Thymus (tissue), 11 donors: Measurements from ENCODE around the gene JARID2. TPM values are rescaled to one million over a fixed set of nuclear protein-coding genes. Genes with fewer than 3 reads are reported as not detected.

ENCODE experiments used
- DNase-seq, 9 donors: peaks; one replicate each; pipeline ENCODE4 v3.0.0-alpha.2; 2013; ENCODE audit warnings: low spot score in 9 of 9, low read depth in 6 of 9, missing footprints in 1 of 9
- H3K27ac ChIP-seq, 2 donors: one replicate each; pipeline ENCODE4 v1.5.1; 2013; ENCODE audit warnings: control low read depth in 1 of 2, low read depth in 1 of 2, low read length in 1 of 2, mild to moderate bottlenecking in 1 of 2, moderate library complexity in 1 of 2
- H3K27me3 ChIP-seq, 2 donors: one replicate each; pipeline ENCODE4 v1.5.1; 2013; ENCODE audit warnings: low read length in 1 of 2; ENCODE audit not compliant: control insufficient read depth in 2 of 2, insufficient read depth in 1 of 2
- H3K36me3 ChIP-seq, 2 donors: one replicate each; pipeline ENCODE4 v1.5.1; 2013; ENCODE audit warnings: low read length in 1 of 2, mild to moderate bottlenecking in 1 of 2, moderate library complexity in 1 of 2; ENCODE audit not compliant: control insufficient read depth in 2 of 2, insufficient read depth in 2 of 2
- H3K4me1 ChIP-seq, 2 donors: one replicate each; pipeline ENCODE4 v1.5.1; 2013; ENCODE audit warnings: low read length in 2 of 2; ENCODE audit not compliant: control insufficient read depth in 2 of 2, insufficient read depth in 2 of 2
- H3K4me3 ChIP-seq, 2 donors: one replicate each; pipeline ENCODE4 v1.5.1; 2013; ENCODE audit warnings: low read length in 2 of 2, control low read depth in 1 of 2, mild to moderate bottlenecking in 1 of 2
- H3K9me3 ChIP-seq, 2 donors: one replicate each; pipeline ENCODE4 v1.5.1; 2013; ENCODE audit warnings: low read length in 1 of 2, mild to moderate bottlenecking in 1 of 2; ENCODE audit not compliant: control insufficient read depth in 2 of 2, insufficient read depth in 1 of 2
- WGBS: extraction: QIAGEN DNeasy Blood & Tissue Kit; methylation state at CpG from one replicate; pipeline ENCODE4 v1.1.7; 2013; 5-methylcytosine and 5-hydroxymethylcytosine counted together
- polyA plus RNA-seq: library from polyadenylated mRNA; stranded (reverse); fragments of 200-250 nt; gene quantifications from one replicate; pipeline ENCODE4 v1.2.3, GENCODE V29; 2013
- total RNA-seq: library from RNA; stranded (reverse); fragments of 120-200 nt; gene quantifications from one replicate; pipeline ENCODE4 v1.2.4, GENCODE V29; 2013
- donor health status: healthy.

Gene JARID2
- total and polyA plus RNA-seq, 2 donors: 15.8 to 20.9 TPM

DNA sequence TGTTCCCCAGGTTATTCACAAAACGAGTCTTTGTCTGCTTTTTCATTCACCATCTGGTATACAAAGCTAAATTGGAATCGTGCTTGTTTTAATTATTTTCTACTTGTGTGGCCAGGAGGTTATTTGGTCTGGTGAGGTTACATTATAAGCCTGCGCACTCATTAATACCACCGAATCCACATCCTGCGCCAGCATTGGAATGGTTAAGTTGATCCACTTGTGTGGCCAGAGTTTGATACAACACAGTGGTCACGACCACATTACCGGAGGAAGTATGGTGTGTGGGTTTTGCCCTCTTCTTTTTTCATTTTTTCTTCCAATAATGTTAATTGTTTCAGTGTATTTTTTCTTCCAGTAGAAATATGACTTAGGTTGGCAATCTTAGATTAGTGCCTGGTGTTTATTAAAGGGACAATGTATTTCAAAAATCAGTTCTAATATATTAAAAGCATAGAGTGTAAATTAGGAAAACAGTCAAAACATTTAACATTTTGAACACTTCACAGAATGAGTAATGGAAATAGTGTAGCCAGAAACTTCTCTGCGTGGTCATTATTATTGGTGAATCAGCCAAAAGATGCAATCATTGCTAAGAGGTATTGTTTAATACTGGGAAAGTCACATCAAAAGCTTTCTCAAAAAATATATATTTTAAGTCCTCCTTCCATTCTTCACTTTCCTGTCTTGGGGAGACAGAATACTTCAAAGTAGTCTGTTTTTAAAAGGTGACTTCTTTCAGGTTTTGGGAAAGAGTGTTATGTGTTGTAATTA lies 84.5 kb downstream of the JARID2 start:
- peaks cover 10 to 54% of the 10 kb centered on the region in 2 donors for H3K4me1 ChIP-seq
- DNase-seq: no peak
- H3K27ac ChIP-seq: no peak overlapping the region
- no peaks in the 10 kb centered on the region for H3K9me3 ChIP-seq
- no peak overlapping the region for H3K4me3 ChIP-seq
- peaks cover 0 to 3% of the 10 kb centered on the region in 2 donors for H3K36me3 ChIP-seq
- 34% methylated on average over 8 of the region's 8 CpGs for WGBS
- H3K27me3 ChIP-seq: no peaks in the 10 kb centered on the region

DNA sequence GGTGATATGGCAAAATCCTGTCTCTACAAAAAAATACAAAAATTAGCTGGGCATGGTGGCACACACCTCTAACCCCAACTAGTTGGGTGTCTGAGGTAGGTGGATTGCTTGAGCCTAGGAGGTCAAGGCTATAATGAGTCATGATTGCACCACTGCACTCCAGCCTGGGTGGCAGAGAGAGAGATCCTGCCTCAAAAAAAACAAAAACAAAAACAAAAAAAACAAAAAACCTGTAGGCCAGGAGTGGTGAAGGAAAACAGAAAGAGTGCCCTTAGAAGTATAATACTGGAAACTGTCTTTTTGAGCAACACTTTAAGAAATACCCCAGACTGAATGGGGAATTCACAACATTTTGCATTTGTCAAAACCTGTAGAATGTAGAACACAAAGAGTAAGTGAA lies 85.3 kb downstream of the JARID2 start:
- Histone ChIP-seq H3K9me3 (no peaks in the 10 kb centered on the region), H3K27me3 (no peaks in the 10 kb centered on the region), H3K27ac (peak overlapping the region in 1 of 2 donors; percentile 27), H3K36me3 (peaks cover 0 to 3% of the 10 kb centered on the region in 2 donors), H3K4me3 (no peak overlapping the region), H3K4me1 (peaks cover 8 to 57% of the 10 kb centered on the region in 2 donors)
- DNase-seq: no peak

DNA sequence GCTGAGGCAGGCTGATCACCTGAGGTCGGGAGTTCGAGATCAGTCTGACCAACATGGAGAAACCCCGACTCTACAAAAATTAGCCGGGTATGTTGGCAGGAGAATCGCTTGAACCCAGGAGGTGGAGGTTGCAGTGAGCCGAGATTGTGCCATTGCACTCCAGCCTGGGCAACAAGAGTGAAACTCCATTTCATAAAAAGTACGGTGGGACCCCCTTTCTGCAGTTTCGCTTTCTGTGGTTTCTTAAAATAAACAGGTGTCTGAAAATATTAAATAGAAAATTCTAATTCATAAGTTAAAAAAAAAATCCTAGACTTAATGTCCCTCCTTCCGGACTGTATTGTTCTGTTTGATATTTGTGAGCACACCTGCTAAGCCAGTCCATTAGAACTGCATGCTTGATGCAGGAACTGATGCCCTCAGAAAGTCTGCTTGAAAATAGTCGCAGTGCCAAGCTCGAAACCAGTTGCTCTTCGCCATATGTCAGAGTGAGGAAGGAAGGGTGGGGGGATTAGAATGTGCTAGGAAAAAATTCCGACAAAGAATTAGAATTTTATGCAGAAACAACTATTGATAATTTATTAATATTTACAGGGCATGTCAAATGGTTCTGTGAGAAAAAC lies 85.9 kb downstream of the JARID2 start:
- DNase-seq: no peak
- no peak overlapping the region for H3K4me3 ChIP-seq
- peaks cover 3 to 54% of the 10 kb centered on the region in 2 donors for H3K4me1 ChIP-seq
- H3K27me3 ChIP-seq: no peaks in the 10 kb centered on the region
- 53% methylated on average over 13 of the region's 13 CpGs for WGBS
- H3K27ac ChIP-seq: no peak overlapping the region
- H3K36me3 ChIP-seq: no peaks in the 10 kb centered on the region
- no peaks in the 10 kb centered on the region for H3K9me3 ChIP-seq

DNA sequence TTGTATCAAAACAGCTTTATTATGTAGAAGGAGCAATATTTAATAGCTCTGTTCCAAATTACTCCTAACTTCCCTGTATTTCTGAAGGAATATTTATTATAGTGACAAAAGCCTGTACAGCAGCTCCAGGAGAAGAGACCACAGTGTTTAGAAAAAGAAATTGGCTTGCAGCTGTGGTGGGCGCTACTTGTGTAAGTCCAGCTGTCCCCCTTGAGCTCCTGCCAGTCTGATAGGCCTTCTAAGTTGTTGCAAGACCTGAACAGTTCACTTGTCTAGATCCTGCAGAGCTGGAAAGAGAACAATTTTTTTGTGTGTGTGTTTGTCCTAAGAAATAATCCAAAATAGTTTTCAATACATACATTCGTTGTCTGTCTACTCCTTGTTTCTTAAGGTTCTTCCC lies 86.6 kb downstream of the JARID2 start:
- Histone ChIP-seq H3K4me3 (no peak overlapping the region), H3K4me1 (peaks cover 6 to 54% of the 10 kb centered on the region in 2 donors), H3K9me3 (no peaks in the 10 kb centered on the region), H3K27me3 (no peaks in the 10 kb centered on the region), H3K27ac (no peak overlapping the region), H3K36me3 (no peaks in the 10 kb centered on the region)
- no peak for DNase-seq
- WGBS: over 99% methylated on average over 2 of the region's 2 CpGs

DNA sequence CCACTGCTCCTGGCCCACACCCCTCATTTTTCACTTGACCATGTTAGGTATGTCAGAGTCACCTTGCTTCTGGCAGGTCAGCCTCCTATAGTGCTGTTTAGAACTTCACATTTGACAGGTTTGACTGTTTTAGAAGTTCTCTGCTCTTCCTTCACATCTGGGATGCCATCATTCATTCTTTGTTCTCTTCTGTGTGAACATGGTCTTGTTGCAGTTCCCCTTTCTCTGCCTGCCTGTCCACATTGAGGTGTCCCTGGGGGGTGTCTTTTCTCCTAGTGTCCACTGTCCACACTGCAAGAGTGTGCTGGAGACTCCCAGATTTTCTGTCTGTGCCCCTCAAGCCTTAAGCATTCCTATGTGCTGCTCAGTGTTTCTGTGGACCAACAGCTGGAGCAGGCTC lies 89.5 kb downstream of the JARID2 start:
- Histone ChIP-seq H3K27me3 (no peaks in the 10 kb centered on the region), H3K27ac (no peak overlapping the region), H3K4me3 (no peak overlapping the region), H3K36me3 (no peaks in the 10 kb centered on the region), H3K4me1 (peaks cover 11 to 56% of the 10 kb centered on the region in 2 donors), H3K9me3 (no peaks in the 10 kb centered on the region)
- no peak for DNase-seq

DNA sequence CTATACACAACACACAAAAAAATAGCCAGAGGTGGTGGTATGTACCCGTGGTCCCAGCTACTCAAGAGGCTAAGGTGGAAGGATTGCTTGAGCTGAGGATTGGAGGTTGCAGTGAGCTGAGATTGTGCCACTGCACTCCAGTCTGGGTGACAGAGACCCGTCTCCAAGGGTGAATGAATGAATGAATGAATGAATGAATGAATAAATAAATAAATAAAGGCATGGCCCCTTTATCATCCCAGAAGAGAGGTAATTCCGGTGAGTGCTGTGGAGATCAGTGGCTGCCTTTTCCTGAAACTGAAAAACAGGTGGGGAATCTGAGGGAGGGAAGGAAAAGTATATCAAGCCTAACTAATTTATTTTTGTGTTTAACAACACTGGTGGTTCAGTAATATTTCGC lies 90.0 kb downstream of the JARID2 start:
- no peaks in the 10 kb centered on the region for H3K9me3 ChIP-seq
- no peak overlapping the region for H3K27ac ChIP-seq
- no peak for DNase-seq
- no peak overlapping the region for H3K4me3 ChIP-seq
- WGBS: 89% methylated on average over 4 of the region's 4 CpGs
- H3K36me3 ChIP-seq: no peaks in the 10 kb centered on the region
- peaks cover 15 to 60% of the 10 kb centered on the region in 2 donors for H3K4me1 ChIP-seq
- H3K27me3 ChIP-seq: no peaks in the 10 kb centered on the region

DNA sequence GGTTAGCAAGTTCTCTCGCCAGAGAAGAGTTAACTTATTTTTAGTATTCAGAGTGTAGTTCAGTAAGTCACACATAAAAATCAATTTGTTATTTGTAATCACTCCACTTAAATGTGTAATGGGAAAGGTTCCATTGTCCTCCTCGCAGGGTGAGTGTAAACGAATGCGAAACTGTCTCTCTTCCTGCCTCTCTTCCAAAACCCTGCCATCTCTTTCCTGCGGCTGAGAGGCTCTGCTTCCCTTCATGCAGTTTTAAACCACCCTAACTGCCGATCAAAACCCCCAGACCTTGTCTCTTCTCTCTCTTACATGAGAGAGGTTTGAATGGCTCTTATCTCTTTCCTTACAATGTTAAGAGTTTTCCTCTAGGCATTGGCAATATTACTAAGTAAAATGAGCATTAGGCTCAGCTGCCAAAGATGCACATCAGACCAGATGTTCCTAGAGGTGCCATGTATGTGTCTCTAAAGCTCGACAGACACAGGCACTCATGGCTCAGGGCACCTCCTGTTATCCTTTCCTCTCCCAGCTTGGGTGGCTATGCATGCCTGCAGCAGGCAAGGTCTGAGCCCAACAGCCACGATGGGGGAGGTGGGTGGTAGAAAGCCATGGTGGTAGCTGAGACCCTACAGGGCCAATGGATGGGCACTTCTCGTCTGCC lies 91.2 kb downstream of the JARID2 start:
- H3K4me1 ChIP-seq: peaks cover 17 to 58% of the 10 kb centered on the region in 2 donors
- 28% methylated on average over 9 of the region's 9 CpGs for WGBS

DNA sequence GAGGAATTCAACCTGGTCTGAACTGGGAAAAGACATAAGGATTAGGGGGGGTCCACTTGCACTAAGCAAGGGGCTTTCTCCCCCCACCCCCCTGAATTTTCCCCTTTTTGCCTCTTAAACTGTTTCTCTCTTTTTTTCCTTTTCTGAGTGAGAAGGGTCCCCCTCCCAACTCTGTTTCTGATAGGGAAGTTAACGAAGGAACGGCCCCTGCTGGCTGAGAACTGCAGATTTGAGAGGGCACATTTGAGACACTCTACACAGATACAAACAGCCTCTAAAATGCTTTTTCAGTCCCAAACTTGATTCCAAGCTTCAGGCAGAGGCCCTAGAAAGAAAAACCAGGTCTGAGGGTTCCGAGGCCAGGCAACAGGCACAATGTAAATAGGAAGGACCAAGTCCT lies 91.7 kb downstream of the JARID2 start:
- no peak overlapping the region for H3K4me3 ChIP-seq
- no peak for DNase-seq
- peaks cover 17 to 58% of the 10 kb centered on the region in 2 donors for H3K4me1 ChIP-seq
- H3K27ac ChIP-seq: no peak overlapping the region
- WGBS: 38% methylated on average over 3 of the region's 3 CpGs
- H3K9me3 ChIP-seq: no peaks in the 10 kb centered on the region
- H3K27me3 ChIP-seq: no peaks in the 10 kb centered on the region
- H3K36me3 ChIP-seq: no peaks in the 10 kb centered on the region

More for the DNA sequence above, 91.2 kb downstream of the JARID2 start:
- H3K27me3 ChIP-seq: no peaks in the 10 kb centered on the region
- H3K4me3 ChIP-seq: no peak overlapping the region
- peak in 1 of 9 donors; percentile 51 for DNase-seq
- no peaks in the 10 kb centered on the region for H3K9me3 ChIP-seq
- H3K36me3 ChIP-seq: no peaks in the 10 kb centered on the region
- peak overlapping the region in 1 of 2 donors; percentile 52 for H3K27ac ChIP-seq

DNA sequence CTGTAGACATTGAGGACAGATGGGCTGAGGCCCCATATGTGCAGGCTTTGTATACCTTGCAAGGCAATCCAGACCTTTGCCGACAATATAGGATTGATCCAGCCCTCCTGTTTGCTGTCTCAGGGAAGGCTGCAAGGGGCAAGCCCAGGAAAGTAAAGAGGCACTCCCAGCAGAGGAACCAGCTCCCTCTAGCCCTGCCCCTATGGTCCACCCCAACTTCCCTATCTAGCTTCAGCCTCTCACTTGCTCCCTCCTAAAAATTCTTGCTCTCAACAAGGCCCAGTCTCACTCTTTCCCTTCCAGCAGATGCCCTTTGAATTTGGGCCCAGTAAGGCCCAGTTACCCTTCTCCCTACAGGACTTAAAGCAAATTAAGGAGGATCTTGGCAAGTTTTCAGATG lies 92.6 kb downstream of the JARID2 start:
- no peak overlapping the region for H3K4me3 ChIP-seq
- H3K27ac ChIP-seq: no peak overlapping the region
- 87% methylated on average over 1 of the region's 1 CpG for WGBS
- H3K27me3 ChIP-seq: no peaks in the 10 kb centered on the region
- H3K4me1 ChIP-seq: peaks cover 17 to 63% of the 10 kb centered on the region in 2 donors
- no peaks in the 10 kb centered on the region for H3K36me3 ChIP-seq
- H3K9me3 ChIP-seq: no peaks in the 10 kb centered on the region
- DNase-seq: no peak
